GM21576 (cell line): ENCODE data around the gene RAP2A.

ENCODE experiments used
- ATAC-seq: cut with Tn5 transposase; IDR thresholded peaks from one replicate; pipeline ENCODE4 v1.9.1; 2021; ENCODE audit warnings: mild to moderate bottlenecking, moderate library complexity; ENCODE audit not compliant: unreplicated experiment

Gene RAP2A

GRCh38 chr13:97422118-97423054 lies 11.6 kb upstream of the RAP2A start:
- no peak for ATAC-seq

- ATAC-seq, result no peak
These were observed 10.5 kb upstream of the RAP2A start for GRCh38 chr13:97423300-97424045.

- ATAC-seq, result no peak
These were observed 8.4 kb upstream of the RAP2A start for GRCh38 chr13:97425590-97425989.

GRCh38 chr13:97426695-97427094 lies 7.3 kb upstream of the RAP2A start:
- ATAC-seq, result no peak

GRCh38 chr13:97429681-97430081 lies 4.3 kb upstream of the RAP2A start:
- no peak for ATAC-seq

- no peak for ATAC-seq
These were observed 3.7 kb upstream of the RAP2A start for GRCh38 chr13:97430296-97430695.

- no peak for ATAC-seq
These were observed 2.7 kb upstream of the RAP2A start for GRCh38 chr13:97431171-97431764.

GRCh38 chr13:97432232-97432916 lies 1.6 kb upstream of the RAP2A start:
- no peak for ATAC-seq

GRCh38 chr13:97432917-97433726 lies 847 bp upstream of the RAP2A start:
- peak; percentile 78 for ATAC-seq

- ATAC-seq, result no peak
These were observed 630 bp downstream of the RAP2A start for GRCh38 chr13:97434397-97435201.

GRCh38 chr13:97435323-97435722 lies 1.4 kb downstream of the RAP2A start:
- no peak for ATAC-seq

- ATAC-seq, result no peak
These were observed 1.8 kb downstream of the RAP2A start for GRCh38 chr13:97435794-97436193.

- no peak for ATAC-seq
These were observed 2.9 kb downstream of the RAP2A start for GRCh38 chr13:97436845-97437244.

GRCh38 chr13:97437729-97438128 lies 3.8 kb downstream of the RAP2A start:
- no peak for ATAC-seq

- ATAC-seq, result no peak
These were observed 5.1 kb downstream of the RAP2A start for GRCh38 chr13:97438856-97439595.

- ATAC-seq, result no peak
These were observed 6.7 kb downstream of the RAP2A start for GRCh38 chr13:97440598-97441170.

GRCh38 chr13:97441368-97441767 lies 7.4 kb downstream of the RAP2A start:
- peak; percentile 53 for ATAC-seq

- ATAC-seq, result no peak
These were observed 11.7 kb downstream of the RAP2A start for GRCh38 chr13:97445522-97446187.
